NK-92 (cell line): ENCODE measurements around the gene BMPR1B.
"Not testable (repeated sequence)": the region's sequence is repeated elsewhere in the genome, so short reads cannot be mapped to it uniquely, and the experiment has no call there.

ENCODE experiments used
- DNase-seq: peaks from one replicate; lab custom pipeline; 2025; ENCODE audit not compliant: unreplicated experiment; lab: John Stamatoyannopoulos, UW

The BMPR1B gene

DNA sequence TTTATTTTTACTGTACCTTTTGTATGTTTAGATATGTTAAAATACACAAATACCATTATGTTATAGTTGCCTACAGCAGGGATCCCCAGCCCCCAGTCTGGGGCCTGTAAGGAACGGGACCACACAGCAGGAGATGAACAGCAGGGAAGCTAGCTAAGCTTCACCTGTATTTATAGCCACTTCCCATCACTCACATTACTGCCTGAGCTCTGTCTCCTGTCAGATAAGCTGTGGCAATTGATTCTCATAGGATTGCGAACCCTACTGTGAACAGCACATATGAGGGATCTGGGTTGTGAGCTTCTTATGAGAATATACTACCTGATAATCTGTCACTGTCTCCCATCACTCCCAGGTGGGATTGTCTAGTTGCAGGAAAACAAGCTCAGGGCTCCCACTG, 73.9 kb downstream of the BMPR1B start:
- no peak for DNase-seq

DNA sequence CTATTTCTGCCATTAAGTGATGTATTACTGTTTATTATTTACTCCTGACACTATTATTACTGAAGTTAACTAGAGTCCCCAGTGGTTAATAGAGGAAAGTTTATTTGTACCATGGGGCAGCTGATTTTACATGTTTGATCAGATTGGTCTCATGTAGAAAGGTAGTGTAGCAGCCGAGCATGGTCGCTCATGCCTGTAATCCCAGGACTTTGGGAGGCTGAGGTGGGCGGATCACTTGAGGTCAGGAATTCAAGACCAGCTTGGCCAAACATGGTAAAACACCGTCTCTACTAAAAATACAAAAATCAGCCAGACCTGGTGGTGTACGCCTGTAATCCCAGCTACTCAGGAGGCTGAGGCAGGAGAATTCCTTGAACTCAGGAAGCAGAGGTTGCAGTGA, 74.6 kb downstream of the BMPR1B start:
- DNase-seq = not testable (repeated sequence)

DNA sequence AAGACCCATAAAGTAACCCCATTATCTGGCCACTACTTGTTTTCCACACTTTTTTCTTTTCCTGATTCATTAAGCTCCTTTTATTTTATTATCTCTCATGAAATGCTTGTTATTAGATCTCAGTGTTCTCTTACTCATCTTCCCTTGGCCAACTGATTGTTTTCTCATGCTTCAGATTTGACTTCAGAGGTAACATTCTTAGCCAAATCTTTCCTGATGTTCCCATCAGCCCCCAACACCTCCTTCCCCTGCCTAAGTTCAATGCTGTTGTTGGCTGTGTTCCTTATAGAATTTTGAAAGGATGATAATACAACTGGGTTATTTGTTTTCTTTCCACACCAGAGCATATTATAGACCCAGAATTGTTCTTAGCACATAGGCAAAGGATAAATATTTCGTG, 75.6 kb downstream of the BMPR1B start:
- no peak for DNase-seq

DNA sequence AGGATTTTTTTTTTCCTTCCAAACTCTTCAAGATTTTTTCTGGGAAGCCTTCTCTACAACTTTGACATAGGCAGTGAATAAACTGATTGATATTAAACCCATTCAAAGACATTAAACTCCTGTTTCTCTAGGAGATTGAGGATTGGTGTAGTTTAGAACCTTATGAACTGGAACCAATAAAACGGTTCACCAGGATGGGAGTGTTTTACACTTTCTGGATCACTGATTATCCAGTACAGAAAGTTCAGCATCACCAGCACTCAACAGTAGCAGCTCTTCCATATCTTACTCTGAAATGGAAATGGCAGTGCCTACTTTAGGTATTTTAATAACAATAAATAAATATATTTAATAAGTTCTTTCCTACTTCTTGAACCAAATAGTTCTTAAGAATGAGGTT, 76.7 kb downstream of the BMPR1B start:
- DNase-seq = no peak

DNA sequence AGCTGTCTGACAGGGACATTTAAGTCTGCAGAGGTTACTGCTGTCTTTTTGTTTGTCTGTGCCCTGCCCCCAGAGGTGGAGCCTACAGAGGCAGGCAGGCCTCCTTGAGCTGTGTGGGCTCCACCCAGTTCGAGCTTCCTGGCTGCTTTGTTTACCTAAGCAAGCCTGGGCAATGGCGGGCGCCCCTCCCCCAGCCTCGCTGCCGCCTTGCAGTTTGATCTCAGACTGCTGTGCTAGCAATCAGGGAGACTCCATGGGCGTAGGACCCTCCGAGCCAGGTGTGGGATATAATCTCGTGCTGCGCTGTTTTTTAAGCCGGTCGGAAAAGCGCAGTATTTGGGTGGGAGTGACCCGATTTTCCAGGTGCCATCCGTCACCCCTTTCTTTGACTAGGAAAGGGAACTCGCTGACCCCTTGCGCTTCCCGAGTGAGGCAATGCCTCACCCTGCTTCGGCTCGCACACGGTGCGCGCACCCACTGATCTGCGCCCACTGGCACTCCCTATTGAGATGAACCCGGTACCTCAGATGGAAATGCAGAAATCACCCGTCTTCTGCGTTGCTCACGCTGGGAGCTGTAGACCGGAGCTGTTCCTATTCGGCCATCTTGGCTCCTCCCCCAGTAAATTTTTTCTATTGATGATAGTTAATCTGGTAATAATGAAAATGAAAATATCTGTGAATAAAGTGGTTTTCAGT, 83.6 kb downstream of the BMPR1B start:
- DNase-seq = not testable (repeated sequence)

DNA sequence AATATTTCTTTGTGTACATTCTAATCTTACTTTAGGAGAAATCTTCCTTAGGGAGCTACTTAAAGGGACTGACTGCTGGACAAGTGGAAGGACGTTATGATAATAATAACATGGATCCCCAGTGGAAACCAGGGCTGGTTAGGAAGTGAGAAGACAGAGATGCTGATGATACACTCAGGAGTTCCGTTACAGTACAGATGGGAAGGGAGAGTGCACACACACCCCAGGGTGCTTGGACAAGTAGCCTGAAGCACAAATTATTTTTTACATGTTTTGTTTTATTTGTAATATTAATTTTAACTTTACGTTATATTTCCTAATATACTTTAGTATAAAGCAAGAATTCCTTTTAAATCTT, 84.1 kb downstream of the BMPR1B start:
- no peak for DNase-seq

DNA sequence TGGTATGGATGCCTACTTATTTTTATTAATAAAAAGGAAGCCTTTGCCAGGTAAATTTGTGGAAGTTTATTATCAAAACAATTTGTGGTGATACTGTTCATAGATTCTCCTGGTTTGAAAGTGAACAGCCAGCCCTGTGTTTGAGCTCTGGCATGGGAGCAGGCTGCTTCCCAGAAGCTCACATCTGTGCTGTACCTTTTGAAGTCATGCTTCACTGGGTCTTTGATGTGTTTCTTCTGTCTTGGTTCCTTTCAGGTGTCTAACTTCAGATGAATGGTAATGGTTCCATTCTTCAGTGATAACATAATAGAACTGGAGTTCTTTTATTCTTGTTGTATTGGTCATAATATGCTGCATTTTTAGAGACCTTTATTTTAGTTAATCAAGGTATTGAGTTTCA, 85.5 kb downstream of the BMPR1B start:
- no peak for DNase-seq

DNA sequence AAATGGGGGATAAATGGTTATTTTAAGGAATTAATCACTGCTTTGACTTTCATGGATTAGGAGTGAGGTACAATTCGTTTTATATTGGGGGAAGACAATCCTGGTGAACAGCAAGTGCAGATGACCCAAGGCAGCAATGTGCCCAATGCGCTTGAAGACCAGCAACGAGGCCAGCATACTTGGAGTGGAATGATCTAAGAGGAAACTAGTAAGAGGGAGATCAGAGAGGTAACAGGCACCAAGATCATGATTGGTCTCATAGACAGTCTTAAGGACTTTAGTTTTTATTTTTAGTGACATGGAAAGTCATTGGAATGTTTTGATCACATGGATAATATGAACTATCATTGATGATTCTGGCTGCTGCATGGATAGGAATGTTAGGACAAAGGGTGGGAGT, 90.6 kb downstream of the BMPR1B start:
- no peak for DNase-seq

DNA sequence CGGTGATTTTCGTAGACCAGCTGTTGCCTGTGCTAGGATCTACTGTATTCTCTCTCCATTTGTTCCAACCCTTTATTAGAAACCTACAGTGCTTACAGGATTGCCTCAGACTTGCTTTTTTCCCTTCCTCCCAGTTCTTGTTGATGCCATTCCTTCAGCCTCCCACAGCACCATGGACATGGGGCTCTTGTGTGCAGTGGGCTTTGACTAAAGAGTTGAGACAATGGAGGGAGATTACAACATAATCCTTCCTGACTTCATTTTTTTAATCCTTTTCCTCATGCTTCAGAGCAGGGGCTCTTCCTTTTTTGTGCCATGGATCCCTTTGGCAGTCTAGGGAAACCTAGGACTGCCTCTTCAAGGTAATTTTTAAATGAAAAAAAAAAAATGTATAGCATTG, 92.1 kb downstream of the BMPR1B start:
- no peak for DNase-seq

DNA sequence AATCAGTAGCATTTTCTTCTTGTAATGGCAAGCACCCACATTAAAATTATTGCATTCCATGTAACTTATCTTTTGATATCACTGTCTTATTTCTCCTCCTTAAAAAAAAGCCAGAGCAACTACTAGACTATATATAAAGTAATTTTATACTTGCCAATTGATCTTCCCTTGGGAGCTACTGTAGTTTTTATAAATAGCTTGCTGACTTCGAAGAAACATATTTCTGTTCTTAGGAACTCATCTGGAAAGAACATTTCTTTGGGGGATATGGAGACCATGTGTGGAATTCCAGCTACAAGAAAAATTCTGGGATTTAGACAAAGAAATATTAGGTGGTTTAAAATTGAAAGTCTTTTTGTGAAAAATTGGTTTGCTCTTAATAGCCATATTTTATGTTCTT, 94.9 kb downstream of the BMPR1B start:
- no peak for DNase-seq

DNA sequence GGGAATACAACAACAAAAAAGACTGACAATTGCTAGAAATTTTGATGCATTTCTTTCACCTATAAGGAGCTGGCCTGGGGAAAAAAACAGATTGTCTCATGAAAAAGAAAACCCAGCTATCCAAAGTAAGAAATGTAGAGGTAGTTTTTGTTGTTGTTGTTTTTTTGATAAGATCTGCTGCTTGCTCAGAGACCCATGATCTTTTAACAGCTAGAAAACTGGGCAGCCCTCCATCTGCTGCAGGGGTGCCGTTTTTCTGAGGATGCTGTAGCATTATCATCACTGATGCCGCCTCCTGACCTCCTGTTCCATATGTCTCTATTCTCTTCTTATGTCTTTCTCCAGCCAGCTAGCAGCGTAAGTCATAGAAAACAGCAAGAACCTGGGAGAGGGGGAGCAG, 98.3 kb downstream of the BMPR1B start:
- DNase-seq = no peak

DNA sequence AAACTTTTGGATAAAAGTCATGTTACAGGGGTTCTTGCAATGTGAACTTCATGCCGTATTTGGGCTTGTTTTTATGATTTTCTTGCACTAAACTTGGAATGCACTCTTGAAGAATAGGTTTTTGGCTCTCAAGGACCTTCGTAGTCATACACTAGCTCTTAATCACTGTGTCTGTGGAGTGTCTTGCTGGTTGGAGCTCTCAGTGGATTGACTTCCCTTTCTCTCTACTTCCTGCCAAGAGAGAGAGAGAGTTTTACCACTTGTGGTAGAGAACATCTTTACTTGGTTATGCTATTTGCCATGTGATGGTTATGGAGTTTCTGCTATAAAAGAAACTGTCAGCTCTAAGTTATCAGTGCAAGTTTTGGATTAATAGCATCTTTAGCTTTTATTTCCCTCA, 112.4 kb downstream of the BMPR1B start:
- DNase-seq = no peak

DNA sequence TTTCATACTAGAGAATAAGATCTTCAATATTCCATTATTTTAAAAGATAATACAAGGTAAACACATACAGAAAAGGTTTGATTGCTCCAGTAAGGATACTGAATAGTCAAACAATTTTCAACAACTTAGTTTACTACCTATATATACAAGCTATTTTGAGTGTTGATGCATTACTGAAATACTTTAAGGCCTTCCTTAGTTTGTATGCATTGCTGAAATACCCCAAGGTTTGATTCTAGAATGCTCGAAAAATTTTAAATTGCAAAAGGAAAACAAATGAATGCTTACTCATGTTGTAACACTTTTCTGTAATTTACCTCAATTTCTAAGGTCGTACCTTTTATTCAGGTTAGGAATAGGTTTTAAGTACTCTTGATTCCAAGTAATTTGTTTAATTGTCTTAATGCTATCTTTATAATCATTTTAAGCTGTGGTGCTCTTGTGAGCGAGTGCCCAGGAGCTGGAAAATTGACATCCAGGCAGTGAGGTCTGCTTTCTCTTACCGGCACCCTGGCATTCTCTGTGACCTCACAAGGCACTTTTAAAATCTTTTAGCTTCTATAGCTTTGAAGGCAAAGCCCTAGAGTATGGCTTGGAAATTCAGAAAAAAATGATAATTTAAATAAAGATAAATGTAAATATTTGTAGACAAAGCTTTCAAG, 114.0 kb downstream of the BMPR1B start:
- DNase-seq = no peak

DNA sequence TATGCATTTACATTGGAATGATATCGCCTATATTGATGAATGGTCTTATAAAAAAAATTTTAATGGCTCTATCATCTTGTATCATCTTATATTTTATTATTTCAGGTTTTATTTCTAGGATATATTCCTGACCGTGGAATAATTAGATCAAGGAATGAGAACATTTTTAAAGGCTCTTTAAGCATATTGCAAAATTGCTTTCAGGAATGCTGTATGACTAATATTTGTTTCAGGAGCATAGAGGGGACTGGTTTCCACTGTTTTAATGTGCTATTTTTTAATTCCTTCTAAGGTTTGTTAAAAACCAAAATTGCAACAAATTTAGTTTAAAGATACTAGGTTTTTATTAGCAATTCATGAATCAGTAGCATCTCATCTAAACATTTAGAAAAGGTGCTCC, 120.2 kb downstream of the BMPR1B start:
- DNase-seq = no peak

DNA sequence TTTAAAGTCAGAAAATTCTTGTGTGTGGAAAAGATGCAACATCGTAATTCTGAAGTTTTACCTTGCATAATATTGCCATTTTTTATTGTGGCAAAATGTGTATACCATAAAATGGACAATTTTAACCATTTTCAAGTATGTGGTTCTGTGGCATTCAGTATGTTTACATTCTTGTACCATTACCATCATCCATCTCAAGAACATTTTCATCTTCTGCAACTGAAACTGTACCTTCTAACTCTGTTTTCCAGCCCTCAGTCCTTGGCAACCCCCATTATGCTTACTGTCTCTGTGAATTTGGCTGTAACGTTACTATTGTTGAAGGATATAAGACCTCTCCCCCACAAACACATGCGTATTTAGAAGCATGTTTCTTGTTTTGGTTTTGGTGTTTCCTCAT, 123.2 kb downstream of the BMPR1B start:
- DNase-seq = no peak

DNA sequence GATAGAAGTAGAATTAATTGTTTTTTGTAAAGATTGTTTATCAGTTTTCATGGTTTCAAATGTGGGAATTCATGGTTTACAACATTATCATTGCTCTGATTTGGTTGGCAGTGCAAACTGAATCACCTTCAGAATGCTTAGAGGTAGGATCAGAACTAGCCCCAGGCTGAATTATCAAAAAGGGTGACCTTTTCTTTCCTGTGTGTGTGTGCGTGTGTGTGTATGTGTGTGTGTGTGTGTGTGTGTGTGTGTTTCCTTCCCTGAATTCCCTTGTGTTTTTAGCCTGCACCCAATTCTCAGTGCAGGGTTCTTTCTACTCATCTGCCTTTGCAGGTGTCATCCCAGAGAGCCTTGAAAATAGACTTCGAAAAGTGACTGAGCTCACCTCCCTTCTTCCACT, 125.0 kb downstream of the BMPR1B start:
- no peak for DNase-seq

DNA sequence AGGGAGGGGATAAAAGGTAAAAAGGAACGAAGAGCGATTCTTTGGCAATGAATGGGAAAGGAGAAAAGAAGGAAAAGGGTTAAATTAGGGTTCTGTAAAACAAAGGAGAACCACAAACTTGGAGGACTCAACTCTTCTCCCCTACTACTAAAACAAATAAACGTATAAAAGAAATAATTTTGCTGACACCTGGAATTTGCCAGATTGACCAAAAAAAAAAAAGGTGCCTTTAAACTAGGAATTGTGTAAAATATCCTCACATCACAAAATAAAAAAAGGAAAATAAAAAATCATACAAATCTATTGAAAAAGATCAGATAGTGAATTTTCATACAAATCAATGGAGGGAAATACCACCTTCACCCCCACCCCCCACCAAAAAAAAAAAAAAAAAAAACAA, 129.3 kb downstream of the BMPR1B start:
- DNase-seq = no peak

DNA sequence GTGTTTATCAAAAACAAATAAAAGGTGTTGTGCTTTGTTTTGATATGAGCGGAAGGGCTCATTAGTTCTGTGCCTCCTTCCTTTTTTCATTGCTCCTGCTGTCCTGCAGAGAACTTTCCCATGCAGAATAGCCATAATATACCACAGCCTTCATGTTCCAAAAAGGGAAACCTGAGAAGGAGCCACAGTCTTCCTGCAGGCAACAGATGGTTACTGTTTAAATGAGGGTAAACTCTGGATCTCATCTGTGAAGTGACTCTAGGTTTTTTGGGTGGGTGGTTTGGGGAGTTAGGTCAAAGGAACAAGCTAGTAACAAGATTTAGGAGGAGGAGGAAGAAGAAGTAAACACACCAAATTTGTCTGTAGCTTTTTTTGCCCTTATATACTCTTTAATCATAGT, 131.8 kb downstream of the BMPR1B start:
- no peak for DNase-seq

DNA sequence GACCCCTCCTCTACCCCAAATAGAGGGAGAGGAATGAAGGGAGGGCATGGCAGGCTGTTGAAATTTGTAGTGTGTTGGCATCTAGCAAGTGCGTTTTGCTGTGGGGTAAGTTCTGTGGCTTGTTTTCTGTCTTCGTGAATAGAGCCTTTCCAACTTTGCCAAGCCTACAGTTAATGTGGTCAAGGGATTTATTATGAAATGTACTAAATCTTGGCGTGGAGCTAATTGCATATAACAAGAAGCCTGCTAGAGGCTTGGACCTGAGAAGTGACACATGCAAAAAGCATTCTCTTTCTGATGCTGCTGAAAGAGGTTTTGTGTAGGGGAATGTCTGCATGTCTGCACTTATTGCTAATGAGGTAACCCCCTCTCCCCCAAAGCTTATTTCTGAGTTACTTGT, 132.2 kb downstream of the BMPR1B start:
- DNase-seq = no peak

DNA sequence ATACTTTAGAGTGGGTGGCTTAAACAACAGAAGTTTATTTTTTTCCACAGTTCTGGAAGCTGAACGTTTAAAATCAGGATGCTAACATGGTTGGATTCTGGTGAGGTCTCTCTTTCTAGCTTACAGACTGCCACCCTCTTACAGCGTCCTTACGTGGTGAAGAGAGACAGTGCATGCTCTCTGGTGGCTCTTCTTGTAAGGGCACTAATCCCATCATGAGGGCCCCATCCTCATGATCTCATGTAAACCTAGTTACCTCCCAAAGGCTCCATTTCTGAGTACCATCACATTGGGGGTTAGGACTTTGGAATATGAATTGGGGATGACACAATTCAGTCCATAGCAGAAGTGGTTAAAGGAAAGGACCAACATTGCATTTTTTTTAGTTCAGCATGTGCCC, 132.8 kb downstream of the BMPR1B start:
- DNase-seq = no peak

DNA sequence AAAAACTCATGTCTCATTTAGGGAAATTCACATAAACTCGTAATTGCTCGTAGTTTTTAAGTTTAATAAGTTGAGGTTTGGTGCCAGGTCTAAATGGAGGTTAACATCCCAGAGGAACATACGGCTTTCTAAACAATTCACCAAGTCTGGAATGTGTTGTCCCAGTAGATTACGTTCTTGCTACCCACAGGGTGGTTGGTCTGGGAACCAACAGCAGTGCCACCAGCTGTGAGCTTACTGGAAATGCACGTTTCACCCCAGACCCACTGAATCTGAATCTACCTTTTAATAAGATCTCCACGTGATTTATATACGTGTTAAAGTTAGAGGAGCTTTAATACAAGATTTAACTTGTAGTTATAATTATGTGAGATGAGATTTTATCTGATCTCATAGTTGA, 134.3 kb downstream of the BMPR1B start:
- no peak for DNase-seq

DNA sequence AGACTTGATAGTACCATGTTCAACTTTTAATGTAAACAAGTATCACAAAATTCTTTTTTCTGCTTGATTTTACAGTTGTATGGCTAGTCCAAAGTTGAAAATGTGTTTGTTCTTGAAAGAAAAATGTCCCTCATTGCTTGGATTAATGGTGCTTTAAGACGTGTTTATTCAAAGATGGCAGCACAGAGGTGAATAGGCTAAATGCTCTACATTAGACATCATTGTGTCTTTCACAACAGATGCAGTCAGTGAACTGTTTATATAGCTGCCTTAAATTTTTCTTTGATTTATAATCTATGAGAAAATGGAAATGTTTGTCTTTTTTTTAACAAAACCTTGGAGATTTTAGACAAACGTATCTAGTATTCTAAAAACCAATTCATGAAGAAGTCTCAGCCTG, 137.3 kb downstream of the BMPR1B start:
- DNase-seq = no peak

DNA sequence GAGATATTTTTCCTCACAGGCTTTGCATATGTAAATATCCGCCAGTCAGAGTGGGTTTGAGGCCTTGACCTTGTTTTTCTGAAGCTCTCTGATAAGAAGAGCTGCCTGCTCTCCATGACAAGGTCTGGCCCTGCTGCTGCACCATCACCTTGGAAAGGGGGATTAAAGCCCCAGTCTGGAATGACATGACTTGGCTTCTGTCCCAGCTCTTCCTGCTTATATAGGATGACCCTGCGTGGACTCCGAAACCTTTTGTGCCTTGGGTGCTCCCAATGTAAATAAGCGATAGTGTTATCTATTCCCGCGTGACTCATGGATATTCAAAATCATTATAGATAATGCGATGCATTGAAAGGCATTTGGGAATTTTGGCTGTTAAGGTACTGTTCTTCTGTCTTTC, 139.3 kb downstream of the BMPR1B start:
- no peak for DNase-seq
